ENCODE measurements around the gene CYSTM1.

Gene CYSTM1

GRCh38 chr5:140174465-140175366 is at the start of gene CYSTM1:
CYSTM1 (plus strand) TSS chr5:140175188; CDS start chr5:140194466, 19,278 bp downstream.
- DNase-seq = peak; percentile 96

- no peak for DNase-seq
These were observed 49.4 kb upstream of the CYSTM1 start, which contains the start of gene IGIP for GRCh38 chr5:140125637-140126036. IGIP (plus strand) TSS chr5:140125937; CDS start chr5:140128477, 2,540 bp downstream.

- no peak for DNase-seq
These were observed 48.5 kb upstream of the CYSTM1 start for GRCh38 chr5:140126315-140127012.

- DNase-seq = no peak
These were observed 46.6 kb upstream of the CYSTM1 start for GRCh38 chr5:140128376-140128775.

- DNase-seq = no peak
These were observed 43.8 kb upstream of the CYSTM1 start for GRCh38 chr5:140130949-140131733.

GRCh38 chr5:140131967-140132409 is 43.0 kb upstream of the CYSTM1 start:
- no peak for DNase-seq

- no peak for DNase-seq
These were observed 41.3 kb upstream of the CYSTM1 start for GRCh38 chr5:140133514-140134167.

- no peak for DNase-seq
These were observed 40.6 kb upstream of the CYSTM1 start for GRCh38 chr5:140134277-140134935.

GRCh38 chr5:140135127-140135526 is 39.9 kb upstream of the CYSTM1 start:
- DNase-seq = no peak

- DNase-seq = no peak
These were observed 38.4 kb upstream of the CYSTM1 start for GRCh38 chr5:140136624-140137023.

GRCh38 chr5:140140435-140140834 is 34.6 kb upstream of the CYSTM1 start:
- no peak for DNase-seq

- no peak for DNase-seq
These were observed 33.7 kb upstream of the CYSTM1 start for GRCh38 chr5:140141241-140141640.

- DNase-seq = no peak
These were observed 32.7 kb upstream of the CYSTM1 start for GRCh38 chr5:140142246-140142645.

GRCh38 chr5:140142856-140143255 is 32.1 kb upstream of the CYSTM1 start:
- DNase-seq = no peak

- DNase-seq = no peak
These were observed 31.3 kb upstream of the CYSTM1 start for GRCh38 chr5:140143521-140144258.

GRCh38 chr5:140145256-140145655 is 29.7 kb upstream of the CYSTM1 start:
- DNase-seq = no peak

- DNase-seq = peak; percentile 54
These were observed 29.0 kb upstream of the CYSTM1 start for GRCh38 chr5:140145818-140146522.

GRCh38 chr5:140146523-140146842 is 28.5 kb upstream of the CYSTM1 start:
- DNase-seq = no peak

GRCh38 chr5:140147460-140147859 is 27.5 kb upstream of the CYSTM1 start:
- no peak for DNase-seq

- DNase-seq = no peak
These were observed 26.5 kb upstream of the CYSTM1 start for GRCh38 chr5:140148508-140148907.

GRCh38 chr5:140150201-140150600 is 24.8 kb upstream of the CYSTM1 start:
- DNase-seq = no peak
